HG03108 (cell line): ENCODE results near the gene CSPG4.
A peak's percentile ranks its signal among the peaks of the same experiment; 100 is the strongest.
"Not testable (repeated sequence)": the region's sequence is repeated elsewhere in the genome, so short reads cannot be mapped to it uniquely, and the experiment has no call there.

Experiments used
- ATAC-seq: cut with Tn5 transposase; IDR thresholded peaks from one replicate; pipeline ENCODE4 v1.9.1; 2021; ENCODE audit warnings: moderate library complexity; ENCODE audit not compliant: unreplicated experiment

The CSPG4 gene

DNA sequence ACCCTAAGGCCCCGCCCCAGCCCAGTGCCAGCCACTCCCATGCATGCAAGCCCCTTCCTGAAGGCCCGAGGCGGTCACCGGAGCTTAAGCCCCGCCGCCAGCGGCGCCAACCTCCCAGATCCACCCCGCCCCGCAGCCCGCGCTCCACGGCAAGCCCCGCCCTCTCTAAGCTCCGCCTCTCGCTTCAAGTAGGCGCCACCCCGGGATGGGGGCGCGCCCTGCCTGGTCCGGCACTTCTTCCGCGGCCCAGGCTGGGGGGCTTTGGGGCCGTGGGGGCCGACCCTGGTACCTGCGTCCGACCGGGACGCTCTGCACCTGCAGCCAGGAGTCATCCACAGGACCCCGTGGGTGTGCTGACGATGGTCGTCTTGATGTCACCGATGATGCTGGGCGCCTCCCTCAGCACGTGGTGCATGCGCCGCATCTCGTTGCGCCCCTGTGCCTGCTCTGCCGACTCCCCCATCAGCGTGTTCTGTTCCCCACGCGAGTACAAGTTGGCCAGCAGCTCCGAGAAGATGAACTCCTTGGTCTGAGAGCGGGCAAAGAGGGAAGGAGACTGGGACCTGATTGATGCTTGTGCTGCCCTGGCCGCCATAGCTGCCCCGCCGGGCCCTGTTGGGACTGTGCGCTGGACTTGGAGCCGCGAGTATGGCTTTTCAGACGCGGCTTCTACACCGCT is 26.1 kb upstream of the CSPG4 start:
- ATAC-seq = peak; percentile 97

DNA sequence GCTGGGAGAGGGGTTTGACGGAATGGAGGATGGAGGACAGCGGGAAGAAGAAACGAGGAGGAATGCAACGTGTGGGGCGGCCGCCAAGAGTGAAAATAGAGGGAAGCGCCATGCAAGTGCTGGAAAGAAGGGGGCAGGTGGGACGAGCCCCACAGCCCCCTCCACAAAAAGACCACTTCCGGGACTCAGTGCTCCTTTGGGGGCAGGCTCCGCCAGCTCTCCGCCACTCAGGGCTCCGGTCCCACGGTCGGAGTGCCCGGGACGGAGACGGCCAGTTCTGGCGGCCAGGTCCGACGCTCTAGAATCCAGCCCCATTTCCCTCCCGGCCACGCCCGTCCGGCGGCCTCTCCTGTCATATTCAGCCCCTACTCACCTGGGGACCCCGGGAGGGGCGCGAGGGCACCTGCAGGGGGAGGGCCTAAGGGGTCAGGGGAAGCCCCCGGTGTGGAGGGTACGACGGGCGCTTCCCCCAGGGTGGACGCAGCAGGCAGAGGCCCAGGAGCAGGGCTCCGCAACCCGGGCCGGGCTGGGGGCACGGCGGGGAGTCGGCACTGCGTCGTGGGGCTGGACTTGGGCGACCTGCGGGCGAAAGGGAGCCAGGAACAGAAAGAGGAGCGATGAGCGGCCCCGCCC is 25.5 kb upstream of the CSPG4 start:
- peak; percentile 9 for ATAC-seq

DNA sequence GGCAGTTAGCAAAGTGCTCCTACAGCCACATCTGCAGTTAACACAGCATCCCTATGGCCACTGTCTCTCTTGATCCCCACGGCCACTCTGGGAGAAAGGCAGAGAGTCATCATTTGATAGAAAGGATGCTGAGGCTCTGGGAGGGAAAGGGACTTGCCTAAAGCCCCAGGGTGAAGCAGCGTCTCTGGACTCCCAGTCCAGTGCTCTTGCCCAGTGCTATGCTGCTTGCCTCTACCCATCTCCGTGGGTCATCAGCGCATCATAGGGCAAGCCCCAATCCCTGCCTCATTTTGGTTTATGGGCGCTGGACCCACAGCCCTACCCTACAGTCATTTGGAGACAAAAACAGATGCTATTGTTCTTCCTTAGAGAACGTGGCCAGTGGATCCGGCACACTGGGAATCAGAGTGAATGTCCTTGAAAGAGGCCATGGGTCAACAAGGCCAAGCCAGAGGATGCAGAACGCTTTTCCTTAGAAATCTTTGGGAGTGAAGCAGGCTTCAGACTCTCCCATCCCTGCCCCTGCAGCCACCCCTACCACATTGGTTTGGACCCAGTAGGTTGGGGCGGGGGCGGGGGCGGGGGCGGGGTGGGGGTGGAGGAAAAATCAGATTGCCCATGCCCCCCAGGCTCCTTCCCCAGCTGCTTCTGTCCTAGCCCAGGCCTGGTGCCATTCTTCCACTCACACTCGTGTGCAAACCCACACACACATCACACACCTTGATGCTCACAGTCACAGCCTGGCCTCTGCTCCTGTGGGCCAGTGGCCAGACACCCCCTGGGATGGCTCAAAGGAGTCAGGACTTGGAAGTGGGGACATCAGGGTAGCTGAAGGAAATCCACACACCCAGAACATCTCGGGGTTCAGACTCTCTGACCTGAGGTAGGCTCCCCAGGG is 24.7 kb upstream of the CSPG4 start:
- ATAC-seq = not testable (repeated sequence)

DNA sequence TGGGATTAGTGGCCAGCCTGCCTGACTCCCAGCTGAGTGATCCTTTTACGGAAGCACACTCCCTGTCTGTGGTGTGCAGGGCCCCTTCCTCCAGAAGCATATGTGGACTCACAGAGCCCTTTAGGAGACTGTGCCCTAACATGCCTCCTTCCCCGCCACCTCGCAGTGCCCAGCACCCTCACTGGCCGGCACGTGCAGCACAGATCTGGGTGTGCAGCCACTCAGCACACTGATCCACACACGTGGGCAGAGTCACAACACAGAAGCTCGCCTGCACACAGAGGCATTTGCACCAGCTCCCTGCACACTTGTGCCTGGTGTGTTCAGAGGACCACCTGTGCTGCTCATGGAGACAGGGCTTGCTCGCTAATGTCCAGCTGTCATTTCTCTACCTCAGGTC is 23.6 kb upstream of the CSPG4 start:
- no peak for ATAC-seq

DNA sequence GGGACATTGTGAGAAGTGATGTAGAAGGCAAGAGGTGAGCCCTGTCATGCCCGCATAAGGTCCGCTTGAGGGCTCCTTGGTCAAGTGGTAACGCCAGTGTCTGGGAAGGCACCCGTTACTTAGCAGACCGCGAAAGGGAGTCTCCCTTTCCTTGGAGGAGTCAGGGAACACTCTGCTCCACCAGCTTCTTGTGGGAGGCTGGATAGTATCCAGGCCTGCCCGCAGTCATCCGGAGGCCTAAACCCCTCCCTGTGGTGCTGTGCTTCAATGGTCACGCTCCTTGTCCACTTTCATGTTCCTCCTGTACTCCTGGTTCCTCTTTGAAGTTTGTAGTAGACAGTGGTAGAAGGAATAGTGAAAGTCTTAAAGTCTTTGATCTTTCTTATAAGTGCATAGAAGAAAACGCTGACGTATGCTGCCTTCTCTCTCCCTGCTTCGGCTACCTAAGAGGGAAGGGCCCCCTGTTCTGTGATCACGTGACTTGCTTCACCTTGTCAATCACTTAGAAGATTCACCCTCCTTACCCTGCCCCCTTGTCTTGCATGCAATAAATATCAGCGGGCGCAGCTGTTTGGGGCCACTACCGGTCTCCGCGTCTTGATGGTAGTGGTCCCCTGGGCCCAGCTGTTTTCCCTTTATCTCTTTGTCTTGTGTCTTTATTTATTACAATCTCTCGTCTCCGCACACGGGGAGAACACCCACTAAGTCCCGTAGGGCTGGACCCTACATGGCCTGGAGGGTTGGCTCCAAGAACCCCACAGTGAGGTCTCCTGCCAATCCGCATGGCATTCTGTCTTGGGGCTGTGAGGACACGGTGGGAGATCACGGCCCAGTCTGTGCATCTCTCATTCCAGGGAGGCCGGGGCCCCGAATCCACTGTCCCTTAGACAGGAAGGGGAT is 22.5 kb upstream of the CSPG4 start:
- ATAC-seq = not testable (repeated sequence)

DNA sequence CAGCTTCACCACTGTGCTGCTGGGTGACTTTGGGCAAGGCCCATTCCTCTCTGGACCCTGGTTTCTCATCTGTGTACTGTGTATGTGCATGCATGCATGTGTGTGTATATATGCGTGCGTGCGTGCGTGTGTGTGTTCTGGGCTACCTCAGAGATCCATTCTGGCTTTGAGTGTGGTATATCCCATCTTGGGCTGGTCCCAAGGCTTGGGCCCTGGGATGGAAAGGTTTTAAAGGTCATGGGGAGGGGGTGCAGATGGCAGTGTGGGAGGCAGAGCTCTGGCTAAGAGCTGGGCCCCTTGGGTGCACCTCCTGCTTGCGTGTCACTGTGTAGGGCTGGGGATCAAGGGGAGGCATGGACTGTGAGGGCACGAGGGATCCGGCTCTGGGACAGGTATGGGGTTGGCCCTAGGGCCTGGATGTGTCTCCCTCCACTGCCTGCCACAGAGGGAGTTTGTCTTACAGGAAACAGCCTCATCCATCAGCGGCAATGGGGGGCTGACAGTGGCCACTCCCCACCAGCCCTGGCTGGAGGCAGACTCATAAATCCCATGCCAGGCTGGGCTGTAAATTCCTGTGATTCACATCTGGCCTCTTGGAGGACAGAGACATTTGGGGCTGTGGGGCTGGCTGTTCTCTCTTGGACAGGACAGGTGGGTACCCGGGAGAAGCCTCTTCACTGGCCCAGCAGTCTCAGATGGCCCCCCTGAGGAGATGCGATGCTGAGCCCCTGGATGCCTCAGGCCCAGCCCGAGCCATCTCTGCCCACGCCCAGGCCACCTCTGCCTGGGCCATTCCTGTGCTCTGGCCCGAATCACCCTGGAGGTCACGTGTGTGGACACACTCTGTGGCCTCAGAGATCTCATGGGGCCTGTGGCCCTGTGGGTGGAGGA is 21.4 kb upstream of the CSPG4 start:
- ATAC-seq = no peak

DNA sequence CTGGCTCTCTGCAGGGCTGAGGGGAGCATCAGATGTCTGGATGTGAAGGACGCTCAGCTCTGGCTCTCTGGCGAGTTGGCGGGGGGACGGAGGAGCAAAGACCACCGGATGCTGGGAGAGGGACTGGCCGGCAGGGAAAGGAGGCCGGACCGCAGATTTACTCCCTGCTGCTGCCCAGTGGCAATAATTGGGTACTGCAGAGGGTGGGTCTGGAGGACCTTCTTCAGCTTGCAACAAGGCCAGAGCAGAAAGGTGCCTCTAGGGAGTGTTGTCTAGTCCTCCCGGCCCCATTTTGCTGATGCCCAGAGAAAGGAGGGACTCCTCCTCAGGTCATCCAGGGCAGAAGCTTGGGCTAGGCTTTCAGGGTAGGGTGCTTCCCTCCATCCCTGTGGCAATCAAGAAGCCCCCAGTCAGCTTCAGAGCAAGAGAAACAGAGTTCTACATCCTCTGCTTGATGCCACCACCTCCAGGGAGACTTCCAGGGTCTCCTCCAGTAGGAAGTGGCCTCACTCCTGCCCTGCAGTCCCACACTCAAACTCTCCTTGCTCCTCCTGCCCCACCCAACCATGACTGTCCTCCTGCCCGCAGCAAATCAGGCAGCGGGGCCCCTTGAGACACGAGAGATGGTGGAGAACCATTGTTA is 20.3 kb upstream of the CSPG4 start:
- ATAC-seq = no peak

DNA sequence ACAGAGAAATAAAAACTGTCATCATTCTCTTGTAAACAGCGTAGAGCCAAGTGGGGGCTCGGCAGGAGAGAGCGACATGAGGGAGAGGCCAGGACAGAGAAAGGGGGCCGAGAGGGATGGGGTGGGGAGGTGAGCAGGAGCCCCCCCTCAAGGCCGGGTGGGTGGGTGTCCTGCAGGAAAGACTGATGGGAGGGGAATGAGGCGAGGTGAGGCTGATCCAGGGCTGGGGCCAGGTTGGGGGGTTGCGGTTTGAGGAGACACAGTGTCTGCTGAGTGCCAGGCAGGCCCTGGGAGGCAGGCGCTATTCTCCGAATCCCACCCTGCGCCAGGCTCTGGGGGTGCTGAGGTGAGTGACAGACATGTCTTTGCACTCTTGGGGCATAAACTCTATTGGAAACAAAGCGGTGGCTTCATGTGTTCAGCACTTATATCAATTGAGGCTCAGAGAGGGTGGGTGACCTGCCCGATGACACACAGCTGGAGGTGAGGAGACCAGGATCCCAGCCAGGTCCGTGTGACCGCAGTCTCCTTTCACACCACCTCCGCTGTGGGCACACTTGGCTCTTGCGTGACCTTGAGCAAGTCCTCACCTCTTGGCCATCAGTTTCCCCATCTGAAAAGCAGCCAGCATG is 19.6 kb upstream of the CSPG4 start:
- no peak for ATAC-seq

DNA sequence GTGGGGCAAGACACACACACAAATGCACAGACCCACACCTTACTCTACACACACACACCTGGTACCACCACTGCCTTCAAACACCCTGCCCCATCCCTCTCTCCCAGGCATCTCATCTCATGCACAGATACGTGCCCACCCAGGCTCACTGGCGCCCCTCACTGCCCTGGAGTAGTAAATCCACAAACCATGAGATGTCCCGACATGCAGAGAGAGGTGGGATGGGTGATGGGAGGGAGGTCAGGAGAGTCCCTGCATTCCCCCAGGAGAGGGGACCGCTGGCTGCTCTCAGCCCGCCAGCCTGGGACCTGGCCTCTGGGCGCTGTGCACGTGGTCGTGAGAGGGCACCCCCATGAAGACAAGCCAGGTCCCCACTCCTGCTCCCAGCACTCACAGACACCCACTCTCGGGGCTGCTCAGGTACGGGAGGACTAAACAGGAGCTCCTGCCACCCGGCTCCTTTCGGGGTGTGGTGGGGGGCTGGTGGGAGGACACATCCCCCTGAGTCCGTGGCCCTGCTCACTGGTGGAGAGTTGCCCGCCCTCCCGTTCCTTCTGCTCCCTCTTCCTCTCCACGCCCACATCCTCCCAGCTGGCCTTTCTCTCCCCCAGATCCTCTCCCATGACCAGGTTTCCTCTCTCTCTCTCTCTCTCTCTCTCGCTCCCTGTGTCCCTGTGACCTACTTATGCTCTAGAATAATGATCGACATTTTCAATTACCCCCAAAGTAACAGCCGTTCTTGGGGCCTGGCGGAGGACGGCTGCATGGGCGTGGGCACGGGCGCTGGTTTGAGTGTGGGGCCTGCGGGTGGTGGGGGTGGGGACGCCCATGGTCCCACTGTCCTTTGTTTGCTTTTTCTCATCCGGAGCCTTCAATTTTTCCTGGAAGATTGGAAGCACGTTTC is 18.9 kb upstream of the CSPG4 start:
- no peak for ATAC-seq

DNA sequence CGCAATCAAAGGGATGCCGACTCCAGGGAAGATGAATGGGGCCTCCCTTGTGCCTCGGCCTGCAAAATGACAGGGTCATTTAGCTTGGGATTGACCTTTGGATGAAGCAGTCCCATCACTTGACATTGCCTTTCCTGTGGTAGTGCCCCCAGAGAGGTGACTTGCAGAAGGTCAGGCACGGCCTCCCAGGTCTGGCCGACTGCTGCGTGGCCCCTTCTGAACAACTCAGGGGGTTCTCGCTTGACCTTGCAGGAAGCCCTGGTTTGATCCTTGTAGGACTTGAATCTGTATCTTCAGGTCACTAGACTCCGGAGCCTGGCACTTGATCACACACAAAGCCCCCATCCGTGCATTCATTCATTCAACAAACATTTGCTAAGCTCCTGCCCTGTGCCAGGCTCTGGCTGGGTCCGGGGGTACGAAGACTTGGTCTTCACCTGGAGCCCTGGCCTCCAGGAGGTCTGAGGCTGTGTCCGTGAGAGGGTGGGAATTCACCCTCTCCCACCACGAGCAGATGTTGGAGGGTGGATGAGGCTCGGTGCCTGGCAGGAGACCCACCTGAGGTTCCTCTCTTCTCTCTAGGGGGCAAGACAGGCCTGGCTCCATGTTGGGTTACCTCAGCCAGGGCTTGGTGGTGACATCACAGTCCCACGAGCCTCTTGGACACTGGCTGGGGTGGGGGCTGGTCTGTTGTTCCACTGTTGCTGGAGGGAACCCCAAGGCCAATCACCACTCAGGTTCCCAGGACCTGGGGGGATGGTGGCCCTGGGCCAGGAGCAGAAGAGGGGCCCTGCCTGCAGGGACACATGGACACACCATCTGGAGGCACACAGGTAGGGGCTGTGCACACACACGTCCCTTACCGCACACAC is 18.0 kb upstream of the CSPG4 start:
- ATAC-seq = not testable (repeated sequence)

DNA sequence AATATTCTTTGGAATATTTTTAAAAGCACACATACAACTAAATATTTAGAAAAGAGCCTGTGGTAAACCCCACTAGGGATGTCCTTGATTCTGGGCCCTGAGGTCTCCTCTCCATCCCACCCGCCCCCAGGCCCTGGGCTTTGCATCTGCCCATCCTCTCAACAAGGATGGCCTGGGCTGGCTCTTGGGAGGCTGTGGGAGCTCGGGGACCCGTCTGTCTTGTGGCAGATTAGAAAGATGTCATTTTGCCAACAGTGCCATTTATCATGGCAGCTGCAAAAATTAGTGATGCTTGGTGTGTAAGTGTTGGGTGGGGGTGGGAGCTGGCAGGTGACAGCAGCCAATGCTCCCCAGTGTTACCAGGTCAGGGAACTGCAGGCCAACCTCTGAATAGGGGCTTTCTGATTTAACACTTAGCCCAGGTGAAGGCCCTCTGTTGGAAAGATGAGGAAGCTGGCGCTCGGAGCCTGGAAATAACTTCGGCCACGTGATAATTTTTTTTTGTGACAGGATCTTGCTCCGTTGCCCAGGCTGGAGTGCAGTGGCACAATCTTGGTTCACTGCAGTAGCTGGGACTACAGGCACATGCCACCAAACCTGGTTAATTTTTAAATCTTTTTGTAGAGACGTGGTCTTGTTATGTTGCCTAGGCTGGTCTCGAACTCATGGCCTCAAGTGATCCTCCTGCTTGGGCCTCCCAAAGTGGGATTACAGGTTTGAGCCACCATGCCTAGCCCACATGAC is 16.9 kb upstream of the CSPG4 start:
- no peak for ATAC-seq

DNA sequence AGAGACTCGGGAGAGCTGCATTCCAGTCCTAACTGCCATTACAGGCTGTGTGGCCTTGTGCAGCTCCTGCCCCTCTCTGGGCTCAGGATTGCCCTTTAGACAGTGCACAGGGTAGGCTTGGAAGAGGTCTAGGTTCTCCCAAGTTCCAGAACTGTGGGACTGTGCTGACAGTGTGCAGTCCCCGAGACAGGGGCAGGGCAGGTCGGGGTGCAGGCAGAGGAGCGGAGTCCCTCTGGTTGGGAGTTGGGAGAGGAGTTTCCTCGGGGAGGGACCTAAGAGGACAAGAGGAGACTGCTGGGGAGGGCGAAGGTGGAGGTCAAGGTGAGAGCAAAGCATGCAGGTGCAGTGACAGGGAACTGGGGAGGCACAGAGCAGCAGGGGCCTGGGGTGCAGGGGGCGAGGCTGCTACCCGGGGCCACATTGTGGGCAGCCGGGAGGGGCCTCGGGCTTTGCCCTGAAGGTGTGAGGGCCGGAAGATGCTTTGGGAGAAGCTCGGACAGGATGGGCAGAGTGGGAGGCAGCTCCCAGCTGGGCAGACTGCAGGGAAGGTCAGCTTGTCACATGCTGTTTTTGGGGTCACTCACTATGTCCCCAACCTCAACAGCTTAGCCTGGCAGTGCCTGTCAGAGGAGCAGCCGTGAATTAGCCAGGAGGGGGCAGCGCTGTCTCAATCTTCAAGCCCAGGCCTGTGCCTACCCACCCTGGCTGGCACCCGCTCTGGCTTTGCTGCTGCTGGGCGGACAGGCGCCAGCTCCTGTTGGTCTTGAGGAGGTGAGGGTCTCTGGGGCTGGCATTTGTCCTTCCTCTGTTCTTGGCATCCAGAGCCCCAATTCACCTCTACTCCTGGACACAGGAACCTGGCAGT is 15.4 kb upstream of the CSPG4 start:
- no peak for ATAC-seq

DNA sequence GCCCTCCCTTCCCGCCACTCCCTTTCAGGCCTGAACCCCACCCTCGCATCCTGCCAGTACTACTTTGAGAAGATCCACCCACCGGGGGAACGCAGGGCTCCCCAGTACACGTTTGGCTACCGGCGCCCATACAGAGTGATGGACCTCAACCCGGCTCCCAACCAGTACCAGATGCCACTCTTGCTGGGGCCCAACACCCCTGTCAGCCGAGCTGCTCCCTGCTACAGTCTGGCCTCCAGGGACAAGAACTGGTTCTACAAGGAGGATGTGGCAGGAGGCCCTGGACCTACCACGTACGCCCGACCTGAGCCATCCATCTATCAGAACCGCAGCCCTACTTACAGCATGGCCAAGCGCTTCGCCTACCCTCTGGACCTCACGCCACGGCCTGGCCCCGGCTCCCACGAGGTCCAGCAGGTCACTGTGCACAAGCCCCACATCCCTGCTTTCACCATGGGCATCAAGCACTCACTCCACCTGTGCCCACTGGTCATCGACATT is 14.4 kb upstream of the CSPG4 start:
- no peak for ATAC-seq

DNA sequence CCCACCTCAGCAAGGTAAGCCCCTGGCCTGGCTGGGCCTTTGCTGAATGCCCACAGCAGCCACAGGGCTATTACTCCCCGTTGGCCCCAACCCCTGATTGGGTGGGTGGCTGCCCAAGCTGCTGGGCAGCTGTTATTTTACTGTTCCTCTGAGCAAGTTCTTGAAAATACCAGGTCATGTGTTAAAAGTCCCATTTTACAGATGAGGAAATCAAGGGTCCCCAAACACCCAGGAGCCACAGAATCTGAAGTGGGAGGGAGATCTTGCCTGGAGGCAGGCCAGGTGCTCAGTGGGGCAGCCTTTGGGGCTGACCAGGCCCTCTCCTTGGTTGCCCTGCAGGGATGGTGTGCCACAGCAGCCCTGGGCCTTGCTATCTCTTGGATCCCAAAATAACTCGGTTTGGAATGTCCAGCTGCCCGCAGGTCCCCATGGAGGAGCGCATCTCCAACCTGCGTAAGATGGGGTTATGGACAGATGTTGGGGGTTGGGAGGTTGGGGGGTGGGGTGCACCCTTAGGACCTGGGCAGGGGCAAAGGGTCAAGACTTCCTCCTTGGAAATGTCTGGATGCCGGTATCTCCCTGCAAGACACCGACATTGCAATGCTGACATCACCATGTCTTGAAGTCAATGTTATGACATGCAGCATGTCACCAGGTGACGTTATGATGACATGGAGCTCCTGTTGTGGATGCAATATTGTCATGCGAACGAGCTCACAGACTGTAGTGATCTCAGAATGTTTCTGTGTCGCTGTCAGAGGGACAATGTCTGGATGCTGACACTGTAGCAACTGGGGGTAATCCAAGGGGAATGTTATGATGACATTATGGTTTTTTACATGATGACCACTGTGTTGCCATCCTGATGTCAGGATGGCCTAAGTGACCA is 13.3 kb upstream of the CSPG4 start:
- no peak for ATAC-seq
